SKM-1 (cell line): ENCODE measurements around the gene ACTR3.
"Not testable (repeated sequence)": the region's sequence is repeated elsewhere in the genome, so short reads cannot be mapped to it uniquely, and the experiment has no call there.

Experiments
- DNase-seq: peaks from one replicate; lab custom pipeline; 2025; ENCODE audit not compliant: unreplicated experiment; lab: John Stamatoyannopoulos, UW

Gene ACTR3

GRCh38 chr2:113889471-113890252 is at the start of gene ACTR3:
Gene ACTR3 (plus strand): TSS chr2:113890089. CDS start chr2:113890280, 191 bp downstream.
- peak; percentile 90 for DNase-seq

DNA sequence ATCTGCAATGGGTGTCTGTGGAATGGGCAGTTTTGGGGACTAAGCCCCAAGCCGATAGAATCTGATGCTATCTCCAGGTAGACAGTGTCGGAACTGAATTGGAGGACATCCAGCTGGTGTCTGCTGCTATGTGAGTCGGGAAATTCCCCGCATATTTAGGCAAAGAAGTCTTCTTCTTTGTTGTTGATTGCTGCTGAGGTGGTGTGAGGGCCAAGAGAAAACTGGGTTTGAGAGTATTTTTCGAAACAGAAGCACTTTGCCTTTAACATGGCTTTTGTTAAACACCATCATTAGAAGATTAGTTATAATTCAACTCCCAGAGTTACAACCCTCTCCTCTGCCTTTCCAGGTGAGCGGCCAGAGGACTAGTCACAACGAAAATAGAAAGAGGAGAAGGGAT is 49.4 kb upstream of the ACTR3 start:
- no peak for DNase-seq

- DNase-seq: no peak
Measured at GRCh38 chr2:113842919-113843736, 46.8 kb upstream of the ACTR3 start.

GRCh38 chr2:113843737-113844050 is 46.2 kb upstream of the ACTR3 start:
- DNase-seq: not testable (repeated sequence)

- DNase-seq: no peak
Measured at GRCh38 chr2:113845261-113845660, 44.6 kb upstream of the ACTR3 start.

GRCh38 chr2:113845796-113846195 is 44.1 kb upstream of the ACTR3 start:
- DNase-seq: not testable (repeated sequence)

GRCh38 chr2:113846429-113846828 is 43.5 kb upstream of the ACTR3 start:
- DNase-seq: no peak

DNA sequence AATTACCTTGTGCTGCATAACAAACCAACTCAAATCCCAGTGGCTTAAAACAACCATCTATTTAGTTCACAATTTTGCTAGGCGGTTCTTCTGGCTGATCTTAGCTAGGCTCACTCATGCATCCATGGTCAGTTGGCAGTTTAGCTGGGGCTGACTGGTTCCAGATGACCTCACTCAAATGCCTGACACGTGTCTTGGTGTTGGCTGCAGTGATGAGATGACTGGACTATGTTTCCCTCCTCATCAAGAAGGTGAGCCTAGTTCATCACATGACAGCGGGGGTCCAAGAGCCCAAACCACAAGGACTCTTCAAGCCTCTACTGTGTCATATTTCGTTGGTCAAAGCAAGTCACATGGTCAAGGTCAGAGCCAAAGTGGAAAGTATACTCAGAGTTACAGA is 42.7 kb upstream of the ACTR3 start:
- DNase-seq: no peak

DNA sequence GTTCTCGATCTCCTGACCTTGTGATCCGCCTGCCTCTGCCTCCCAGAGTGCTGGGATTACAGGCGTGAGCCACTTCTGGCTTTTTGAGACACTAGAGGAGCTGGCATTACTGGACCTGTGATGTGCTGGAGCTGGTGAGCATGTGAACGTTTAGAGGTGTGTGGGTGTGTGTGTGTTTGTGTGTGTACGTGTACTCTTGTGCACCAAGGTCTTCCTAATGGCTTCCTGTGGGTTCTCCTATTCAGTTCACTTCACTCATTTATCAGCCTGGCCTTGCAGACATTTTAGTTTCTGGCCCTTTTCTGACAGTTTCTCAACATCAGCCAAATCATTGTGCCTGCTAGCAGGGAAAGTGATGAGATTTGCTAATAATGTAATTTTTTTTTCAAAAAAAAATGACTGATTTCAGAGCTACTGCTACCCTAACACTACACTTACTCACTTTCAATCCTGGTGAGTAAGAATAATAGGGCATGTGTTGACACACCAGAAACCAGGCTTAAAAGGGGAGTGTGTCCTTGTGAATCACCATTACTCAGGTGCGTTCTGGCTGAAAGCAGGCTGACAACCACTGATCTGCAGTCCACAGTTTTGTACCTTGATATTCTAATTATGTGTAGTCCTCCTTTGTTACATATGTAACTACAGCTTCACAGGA is 41.0 kb upstream of the ACTR3 start:
- DNase-seq: no peak

DNA sequence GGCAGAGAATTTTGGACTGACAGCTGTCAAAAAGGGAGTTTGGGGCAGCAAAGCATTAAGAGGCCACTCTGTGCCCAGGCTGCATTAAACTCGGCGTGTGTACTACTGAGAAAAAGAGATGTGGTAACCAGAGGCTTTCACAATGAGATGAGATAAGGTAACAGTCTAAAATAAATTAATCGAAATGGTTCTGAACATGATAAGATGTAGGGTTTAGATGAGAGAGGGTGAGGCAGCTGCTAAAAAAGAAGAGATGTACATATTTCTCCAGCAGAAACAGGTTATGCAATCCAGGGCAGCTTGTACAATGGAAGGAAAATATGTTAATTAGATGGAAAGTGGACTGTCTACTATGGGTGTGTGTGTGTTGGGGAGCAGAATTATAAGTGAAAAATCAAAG is 39.2 kb upstream of the ACTR3 start:
- DNase-seq: no peak

DNA sequence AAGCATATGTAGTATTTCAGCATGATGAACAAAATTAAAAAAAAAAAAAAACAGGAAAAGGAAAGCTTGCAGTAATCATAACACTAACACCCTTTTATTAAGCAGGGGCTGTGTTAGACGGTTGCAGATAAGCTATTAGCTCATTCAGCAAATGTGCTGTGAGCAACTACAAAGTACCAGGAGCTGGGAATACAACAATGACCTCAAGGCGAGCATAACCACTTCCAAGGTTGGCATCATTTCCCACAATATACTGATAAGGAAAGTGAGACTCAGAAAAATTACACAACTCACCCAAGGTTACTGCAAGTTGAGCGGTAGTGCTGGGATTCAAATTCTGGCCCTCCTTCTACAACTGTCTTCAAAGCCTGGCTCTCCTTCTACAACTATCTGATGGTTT is 38.2 kb upstream of the ACTR3 start:
- no peak for DNase-seq

- DNase-seq: no peak
Measured at GRCh38 chr2:113854208-113854607, 35.7 kb upstream of the ACTR3 start.

DNA sequence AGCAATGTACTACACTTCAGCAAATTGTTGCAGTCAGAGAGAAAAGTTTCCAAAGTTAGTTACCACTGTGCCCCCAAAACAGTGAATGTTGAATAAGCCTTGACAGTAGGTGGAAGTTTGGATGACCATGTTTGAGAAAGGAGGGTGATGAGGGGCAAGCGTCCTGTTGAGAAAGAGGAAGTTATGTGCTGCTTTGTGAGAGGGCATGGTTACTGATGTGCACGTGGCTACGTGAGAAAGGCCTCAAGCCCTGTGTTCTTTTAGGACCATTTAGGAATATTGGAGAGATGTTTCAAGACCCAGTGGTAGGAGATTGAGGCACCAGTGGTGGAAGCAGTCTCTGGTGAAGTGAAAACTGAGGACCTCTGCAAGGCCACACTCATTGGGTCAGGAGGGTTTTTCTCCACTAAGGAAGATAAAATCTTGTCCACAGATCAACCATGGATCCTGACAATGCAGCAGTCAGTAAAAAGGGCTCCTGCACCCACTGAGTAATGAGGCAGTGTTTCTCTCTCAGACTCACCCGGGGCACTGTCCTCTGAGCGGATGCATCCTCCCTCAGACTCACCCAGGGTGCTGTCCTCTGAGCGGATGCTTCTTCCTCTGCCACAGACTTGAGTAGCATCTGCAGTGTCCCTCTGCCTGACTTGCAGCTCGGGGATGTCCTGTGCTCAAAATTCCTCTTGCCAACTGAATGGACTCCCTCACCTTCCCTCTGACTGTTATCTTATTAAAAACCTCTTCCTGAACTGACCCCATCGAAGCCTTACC is 34.7 kb upstream of the ACTR3 start:
- DNase-seq: peak; percentile 50

DNA sequence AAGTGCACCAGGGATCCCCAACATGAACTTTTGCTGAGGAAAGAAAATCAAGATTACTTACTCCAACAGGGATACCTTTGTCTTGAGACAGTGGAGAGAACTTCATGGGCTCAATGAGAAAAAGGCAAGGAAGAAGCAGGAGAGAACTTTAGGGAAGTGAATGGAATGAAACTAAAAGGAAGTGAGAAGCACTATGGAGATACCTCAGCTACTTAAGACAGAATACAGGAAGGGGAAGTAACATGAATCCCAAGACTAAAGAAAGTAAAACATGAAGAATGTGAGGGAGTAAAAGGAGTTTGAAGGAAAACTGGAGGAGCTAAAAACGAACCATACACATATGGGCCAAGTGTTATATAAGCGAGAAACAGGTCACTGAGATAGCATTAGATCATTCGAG is 32.4 kb upstream of the ACTR3 start:
- peak; percentile 28 for DNase-seq

- no peak for DNase-seq
Measured at GRCh38 chr2:113858764-113859163, 31.1 kb upstream of the ACTR3 start.

DNA sequence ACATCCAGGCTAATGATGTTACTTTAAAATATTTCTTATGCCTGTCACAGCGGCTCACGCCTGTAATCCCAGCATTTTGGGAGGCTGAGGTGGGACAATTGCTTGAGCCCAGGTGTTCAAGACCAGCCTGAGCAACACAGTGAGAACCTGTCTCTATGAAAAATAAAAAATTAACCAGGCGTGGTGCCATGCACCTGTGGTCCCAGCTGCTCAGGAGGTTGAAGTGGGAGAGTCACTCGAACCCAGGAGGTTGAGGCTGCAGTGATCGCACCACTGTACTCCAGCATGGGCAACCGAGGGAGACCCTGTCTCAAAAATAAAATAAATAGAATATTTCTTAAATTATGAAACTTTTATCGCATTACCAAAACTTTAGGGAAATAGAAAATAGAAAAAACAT is 28.1 kb upstream of the ACTR3 start:
- DNase-seq: no peak

DNA sequence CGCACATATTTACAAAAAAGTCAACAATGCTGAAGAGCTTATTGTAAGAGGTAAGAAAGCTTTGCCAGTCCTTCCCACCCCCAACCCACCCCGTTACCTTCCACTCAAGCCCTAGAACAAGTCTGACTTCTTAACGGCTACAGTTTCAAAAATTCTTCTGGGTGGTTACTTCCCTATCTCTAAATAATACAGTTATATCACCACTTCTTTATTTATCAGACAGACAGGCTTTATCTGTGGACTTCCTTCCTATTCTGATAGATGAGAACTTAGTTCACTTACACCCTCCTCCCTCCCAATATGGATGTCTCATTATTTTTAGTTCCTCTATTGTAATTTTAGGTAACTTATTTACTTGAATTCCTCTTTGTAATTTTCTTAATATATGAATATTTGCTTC is 26.7 kb upstream of the ACTR3 start:
- DNase-seq: peak; percentile 59

GRCh38 chr2:113867571-113867970 is 22.3 kb upstream of the ACTR3 start:
- DNase-seq: no peak

DNA sequence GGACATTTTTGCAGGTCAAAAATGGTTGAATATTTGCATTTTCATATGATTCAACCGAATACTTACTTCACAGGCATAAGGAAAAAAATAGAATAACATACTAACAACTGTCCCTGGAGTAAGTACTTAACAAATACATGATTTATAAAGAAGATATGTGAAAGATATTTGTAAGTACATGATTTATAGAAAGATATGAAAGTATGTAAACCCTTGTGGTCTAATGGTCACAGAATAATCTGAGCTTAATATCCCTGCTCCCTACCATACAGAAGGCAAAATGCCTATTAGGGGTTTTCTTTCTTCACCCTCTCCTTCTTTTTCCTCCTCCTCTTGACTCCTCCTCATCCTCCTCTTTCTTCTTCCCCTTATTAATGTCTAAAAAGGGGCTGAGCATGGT is 20.6 kb upstream of the ACTR3 start:
- no peak for DNase-seq

DNA sequence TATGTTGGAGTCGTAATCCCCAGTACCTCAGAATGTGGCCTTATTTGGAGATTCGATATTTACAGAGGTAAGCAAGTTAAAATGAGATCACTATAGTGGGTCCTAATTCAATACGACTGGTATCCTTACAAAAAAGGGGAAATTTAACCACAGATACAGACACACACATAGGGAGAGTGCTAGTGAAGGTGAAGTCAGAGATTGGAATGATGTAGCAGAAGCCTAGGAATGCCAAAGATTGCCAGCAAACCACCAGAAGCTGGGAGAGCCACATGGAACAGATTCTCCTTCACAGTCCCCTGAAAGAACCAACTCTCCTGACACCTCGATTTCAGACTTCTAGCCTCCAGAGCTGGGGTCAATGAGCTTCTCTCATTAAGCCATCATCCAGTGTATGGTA is 17.7 kb upstream of the ACTR3 start:
- no peak for DNase-seq

- DNase-seq: no peak
Measured at GRCh38 chr2:113873867-113874266, 16.0 kb upstream of the ACTR3 start.
